Measurements from ENCODE around the gene CDH23. TPM values are rescaled to one million over a fixed set of nuclear protein-coding genes. Genes with fewer than 3 reads are reported as not detected.

The CDH23 gene
- total RNA-seq, 1 donor from 2014 or later, result 10.3 TPM

GRCh38 chr10:71487726-71488125 is 91.0 kb downstream of the CDH23 start:
- H3K27ac ChIP-seq, result no peak overlapping the region
- TF ChIP-seq POLR2AphosphoS5 (IDR thresholded peaks at IDR 0.05; ENCODE audit: insufficient read depth in 1 of 2, low read depth in 1 of 2) (no peak), POLR2A (IDR thresholded peaks at IDR 0.05) (no peak), CTCF (IDR thresholded peaks at IDR 0.05) (no peak)
- DNase-seq (ENCODE audit: extremely low spot score in 2 of 2), result no peak
- H3K4me1 ChIP-seq, result no peaks in the 10 kb centered on the region
- no peaks in the 10 kb centered on the region for H3K27me3 ChIP-seq
- no peaks in the 10 kb centered on the region for H3K9me3 ChIP-seq
- no peaks in the 10 kb centered on the region for H3K36me3 ChIP-seq
- intact Hi-C loops (cut with DNase I), result no loop called here
- H3K4me3 ChIP-seq, result no peak overlapping the region

GRCh38 chr10:71489077-71489476 is 92.4 kb downstream of the CDH23 start:
- no peak overlapping the region for H3K27ac ChIP-seq
- no peak overlapping the region for H3K4me3 ChIP-seq
- no peaks in the 10 kb centered on the region for H3K36me3 ChIP-seq
- TF ChIP-seq POLR2A (IDR thresholded peaks at IDR 0.05), result no peak
- TF ChIP-seq POLR2AphosphoS5 (IDR thresholded peaks at IDR 0.05; ENCODE audit: insufficient read depth in 1 of 2, low read depth in 1 of 2), result no peak
- TF ChIP-seq CTCF (IDR thresholded peaks at IDR 0.05), result no peak
- no peaks in the 10 kb centered on the region for H3K27me3 ChIP-seq
- H3K4me1 ChIP-seq, result no peaks in the 10 kb centered on the region
- H3K9me3 ChIP-seq, result no peaks in the 10 kb centered on the region
- no peak for DNase-seq (ENCODE audit: extremely low spot score in 2 of 2)
- intact Hi-C loops (cut with DNase I), result no loop called here

GRCh38 chr10:71492872-71493271 is 96.2 kb downstream of the CDH23 start:
- TF ChIP-seq CTCF (IDR thresholded peaks at IDR 0.05), result no peak
- TF ChIP-seq POLR2AphosphoS5 (IDR thresholded peaks at IDR 0.05; ENCODE audit: insufficient read depth in 1 of 2, low read depth in 1 of 2), result no peak
- TF ChIP-seq POLR2A (IDR thresholded peaks at IDR 0.05), result no peak
- Histone ChIP-seq H3K4me3 (no peak overlapping the region), H3K27ac (no peak overlapping the region), H3K9me3 (no peaks in the 10 kb centered on the region), H3K36me3 (no peaks in the 10 kb centered on the region), H3K4me1 (no peaks in the 10 kb centered on the region), H3K27me3 (no peaks in the 10 kb centered on the region)
- no peak for DNase-seq (ENCODE audit: extremely low spot score in 2 of 2)
- intact Hi-C loops (cut with DNase I), result no loop called here

GRCh38 chr10:71493741-71494140 is 97.0 kb downstream of the CDH23 start:
- Histone ChIP-seq H3K27ac (no peak overlapping the region), H3K36me3 (no peaks in the 10 kb centered on the region), H3K27me3 (no peaks in the 10 kb centered on the region), H3K4me3 (no peak overlapping the region), H3K4me1 (no peaks in the 10 kb centered on the region), H3K9me3 (no peaks in the 10 kb centered on the region)
- no peak for DNase-seq (ENCODE audit: extremely low spot score in 2 of 2)
- intact Hi-C loops (cut with DNase I), result no loop called here
- TF ChIP-seq POLR2AphosphoS5 (IDR thresholded peaks at IDR 0.05; ENCODE audit: insufficient read depth in 1 of 2, low read depth in 1 of 2) (no peak), POLR2A (IDR thresholded peaks at IDR 0.05) (no peak), CTCF (IDR thresholded peaks at IDR 0.05) (no peak)

GRCh38 chr10:71494476-71494875 is 97.8 kb downstream of the CDH23 start:
- intact Hi-C loops (cut with DNase I), result no loop called here
- TF ChIP-seq POLR2A (IDR thresholded peaks at IDR 0.05) (no peak), CTCF (IDR thresholded peaks at IDR 0.05) (no peak), POLR2AphosphoS5 (IDR thresholded peaks at IDR 0.05; ENCODE audit: insufficient read depth in 1 of 2, low read depth in 1 of 2) (no peak)

More at GRCh38 chr10:71494476-71494875, 97.8 kb downstream of the CDH23 start:
- H3K4me3 ChIP-seq, result no peak overlapping the region
- H3K9me3 ChIP-seq, result no peaks in the 10 kb centered on the region
- no peaks in the 10 kb centered on the region for H3K4me1 ChIP-seq
- no peak overlapping the region for H3K27ac ChIP-seq
- H3K27me3 ChIP-seq, result no peaks in the 10 kb centered on the region
- DNase-seq (ENCODE audit: extremely low spot score in 2 of 2), result no peak
- H3K36me3 ChIP-seq, result no peaks in the 10 kb centered on the region

All from vagina (tissue), 2 donors.